GM19467 (cell line): ENCODE results near the gene FADD.
A peak's percentile ranks its signal among the peaks of the same experiment; 100 is the strongest.
"Not testable (repeated sequence)": the region's sequence is repeated elsewhere in the genome, so short reads cannot be mapped to it uniquely, and the experiment has no call there.

Source experiments
- ATAC-seq: cut with Tn5 transposase; IDR thresholded peaks from one replicate; pipeline ENCODE4 v1.9.1; 2021; ENCODE audit warnings: mild to moderate bottlenecking, moderate library complexity; ENCODE audit not compliant: unreplicated experiment

FADD gene

GRCh38 chr11:70201882-70202861 lies 924 bp upstream of the FADD start:
- ATAC-seq = no peak

- ATAC-seq = peak; percentile 31
Measured at GRCh38 chr11:70203751-70204465, 812 bp downstream of the FADD start.

GRCh38 chr11:70204466-70204799 lies 1.3 kb downstream of the FADD start:
- ATAC-seq = no peak

- ATAC-seq = no peak
Measured at GRCh38 chr11:70205049-70205725, 2.1 kb downstream of the FADD start.

GRCh38 chr11:70205766-70206165 lies 2.7 kb downstream of the FADD start:
- ATAC-seq = no peak

GRCh38 chr11:70206226-70206981 lies 3.3 kb downstream of the FADD start:
- ATAC-seq = no peak

GRCh38 chr11:70206982-70207376 lies 3.9 kb downstream of the FADD start:
- ATAC-seq = no peak

- ATAC-seq = no peak
Measured at GRCh38 chr11:70207531-70208131, 4.5 kb downstream of the FADD start.

- no peak for ATAC-seq
Measured at GRCh38 chr11:70209391-70209912, 6.4 kb downstream of the FADD start.

GRCh38 chr11:70210051-70210501 lies 7.0 kb downstream of the FADD start:
- no peak for ATAC-seq

GRCh38 chr11:70210530-70210929 lies 7.4 kb downstream of the FADD start:
- no peak for ATAC-seq

GRCh38 chr11:70212227-70212811 lies 9.2 kb downstream of the FADD start:
- no peak for ATAC-seq

- ATAC-seq = not testable (repeated sequence)
Measured at GRCh38 chr11:70217388-70217787, 14.3 kb downstream of the FADD start.

- ATAC-seq = not testable (repeated sequence)
Measured at GRCh38 chr11:70218076-70218475, 15.0 kb downstream of the FADD start.

GRCh38 chr11:70220136-70220535 lies 17.0 kb downstream of the FADD start:
- no peak for ATAC-seq

GRCh38 chr11:70220920-70221319 lies 17.8 kb downstream of the FADD start:
- ATAC-seq = no peak

GRCh38 chr11:70225681-70226177 lies 22.6 kb downstream of the FADD start:
- ATAC-seq = no peak

- no peak for ATAC-seq
Measured at GRCh38 chr11:70226183-70226582, 23.1 kb downstream of the FADD start.

GRCh38 chr11:70226967-70227366 lies 23.9 kb downstream of the FADD start:
- no peak for ATAC-seq
